Non-pigmented ciliary epithelial cell (primary cell): ENCODE data around the gene SYCE1.
"Not testable (repeated sequence)": the region's sequence is repeated elsewhere in the genome, so short reads cannot be mapped to it uniquely, and the experiment has no call there.

Experiments
- DNase-seq: peaks from one replicate; pipeline ENCODE4 v3.0.0-alpha.2; 2010; ENCODE audit warnings: low read depth

SYCE1 gene

GRCh38 chr10:133565441-133566294, at the start of gene SYCE1:
Gene SYCE1, minus strand, starts transcription at chr10:133565583. Its CDS starts 54 bp downstream, at chr10:133565529.
- no peak for DNase-seq

- DNase-seq: no peak
Observed at GRCh38 chr10:133614830-133615580, 49.6 kb upstream of the SYCE1 start.

- DNase-seq: no peak
Observed at GRCh38 chr10:133613699-133614098, 48.3 kb upstream of the SYCE1 start.

- no peak for DNase-seq
Observed at GRCh38 chr10:133611079-133611478, 45.7 kb upstream of the SYCE1 start.

- DNase-seq: no peak
Observed at GRCh38 chr10:133608855-133609254, 43.5 kb upstream of the SYCE1 start.

- not testable (repeated sequence) for DNase-seq
Observed at GRCh38 chr10:133603434-133603833, 38.1 kb upstream of the SYCE1 start.

GRCh38 chr10:133600657-133601056, 35.3 kb upstream of the SYCE1 start:
- no peak for DNase-seq

GRCh38 chr10:133599869-133600268, 34.5 kb upstream of the SYCE1 start:
- DNase-seq: not testable (repeated sequence)

- no peak for DNase-seq
Observed at GRCh38 chr10:133592716-133593115, 27.3 kb upstream of the SYCE1 start.

- no peak for DNase-seq
Observed at GRCh38 chr10:133590970-133591359, 25.6 kb upstream of the SYCE1 start.

- DNase-seq: no peak
Observed at GRCh38 chr10:133590226-133590969, 25.0 kb upstream of the SYCE1 start.

- DNase-seq: not testable (repeated sequence)
Observed at GRCh38 chr10:133577037-133577436, 11.7 kb upstream of the SYCE1 start.

GRCh38 chr10:133573460-133573859, 8.1 kb upstream of the SYCE1 start:
- not testable (repeated sequence) for DNase-seq

- not testable (repeated sequence) for DNase-seq
Observed at GRCh38 chr10:133572055-133572454, 6.7 kb upstream of the SYCE1 start.

GRCh38 chr10:133569801-133570200, 4.4 kb upstream of the SYCE1 start:
- not testable (repeated sequence) for DNase-seq

GRCh38 chr10:133568831-133569527, 3.6 kb upstream of the SYCE1 start:
- DNase-seq: not testable (repeated sequence)

- no peak for DNase-seq
Observed at GRCh38 chr10:133568287-133568614, 2.9 kb upstream of the SYCE1 start.

GRCh38 chr10:133567609-133568286, 2.4 kb upstream of the SYCE1 start:
- no peak for DNase-seq

GRCh38 chr10:133567119-133567518, 1.7 kb upstream of the SYCE1 start:
- DNase-seq: no peak

GRCh38 chr10:133564816-133565215, 567 bp downstream of the SYCE1 start:
- no peak for DNase-seq

GRCh38 chr10:133559216-133559615, 6.2 kb downstream of the SYCE1 start:
- no peak for DNase-seq
